Measurements from ENCODE around the gene APCDD1L. TPM values are rescaled to one million over a fixed set of nuclear protein-coding genes. Genes with fewer than 3 reads are reported as not detected.
"Not testable (repeated sequence)": the region's sequence is repeated elsewhere in the genome, so short reads cannot be mapped to it uniquely, and the experiment has no call there.

Gene APCDD1L
- total RNA-seq, 1 donor, result 16.3 TPM

- H4K20me1 ChIP-seq (ENCODE audit: insufficient read depth, low read length), result peaks cover 14% of the 10 kb centered on the region
- peaks cover 41% of the 10 kb centered on the region for H3K4me1 ChIP-seq (ENCODE audit: insufficient read depth, low read length)
- H3K36me3 ChIP-seq (ENCODE audit: insufficient read depth, low read length), result peaks cover 16% of the 10 kb centered on the region
- H3K9me3 ChIP-seq (ENCODE audit: low read depth, low read length), result no peaks in the 10 kb centered on the region
- H3K4me3 ChIP-seq (ENCODE audit: insufficient read depth, low read length), result peak overlapping the region; percentile 79
- H3K27me3 ChIP-seq (ENCODE audit: insufficient read depth, low read length), result no peaks in the 10 kb centered on the region
- H2AFZ ChIP-seq (ENCODE audit: low read length), result no peak overlapping the region
- peaks cover 85% of the 10 kb centered on the region for H3K79me2 ChIP-seq (ENCODE audit: insufficient read depth, low read length)
- peak overlapping the region; percentile 96 for H3K4me2 ChIP-seq (ENCODE audit: insufficient read depth, low read length)
- peak overlapping the region; percentile 68 for H3K27ac ChIP-seq (ENCODE audit: low read depth, low read length)
- peak; percentile 83 for DNase-seq (ENCODE audit: insufficient read length, low spot score, missing footprints)
- no peak for TF ChIP-seq CTCF (IDR thresholded peaks at IDR 0.05; ENCODE audit: extremely low read depth, low read depth, low read length)
These were observed 3.3 kb downstream of the APCDD1L start for GRCh38 chr20:58511861-58512260.

- Histone ChIP-seq H3K4me2 (ENCODE audit: insufficient read depth, low read length) (peak overlapping the region; percentile 96), H3K27ac (ENCODE audit: low read depth, low read length) (peak overlapping the region; percentile 68), H3K27me3 (ENCODE audit: insufficient read depth, low read length) (no peaks in the 10 kb centered on the region), H3K36me3 (ENCODE audit: insufficient read depth, low read length) (peaks cover 20% of the 10 kb centered on the region), H3K4me1 (ENCODE audit: insufficient read depth, low read length) (peaks cover 38% of the 10 kb centered on the region), H4K20me1 (ENCODE audit: insufficient read depth, low read length) (peaks cover 14% of the 10 kb centered on the region), H2AFZ (ENCODE audit: low read length) (no peak overlapping the region), H3K4me3 (ENCODE audit: insufficient read depth, low read length) (peak overlapping the region; percentile 79), H3K79me2 (ENCODE audit: insufficient read depth, low read length) (peaks cover 86% of the 10 kb centered on the region), H3K9me3 (ENCODE audit: low read depth, low read length) (no peaks in the 10 kb centered on the region)
- TF ChIP-seq CTCF (IDR thresholded peaks at IDR 0.05; ENCODE audit: extremely low read depth, low read depth, low read length), result no peak
- DNase-seq (ENCODE audit: insufficient read length, low spot score, missing footprints), result peak; percentile 95
These were observed 3.8 kb downstream of the APCDD1L start for GRCh38 chr20:58511364-58511763.

- no peak for DNase-seq (ENCODE audit: insufficient read length, low spot score, missing footprints)
- H3K4me3 ChIP-seq (ENCODE audit: insufficient read depth, low read length), result no peak overlapping the region
- peaks cover 35% of the 10 kb centered on the region for H3K4me1 ChIP-seq (ENCODE audit: insufficient read depth, low read length)
- H3K79me2 ChIP-seq (ENCODE audit: insufficient read depth, low read length), result peaks cover 86% of the 10 kb centered on the region
- peak overlapping the region; percentile 96 for H3K4me2 ChIP-seq (ENCODE audit: insufficient read depth, low read length)
- peaks cover 14% of the 10 kb centered on the region for H4K20me1 ChIP-seq (ENCODE audit: insufficient read depth, low read length)
- no peak for TF ChIP-seq CTCF (IDR thresholded peaks at IDR 0.05; ENCODE audit: extremely low read depth, low read depth, low read length)
- no peak overlapping the region for H2AFZ ChIP-seq (ENCODE audit: low read length)
- H3K27me3 ChIP-seq (ENCODE audit: insufficient read depth, low read length), result no peaks in the 10 kb centered on the region
- no peaks in the 10 kb centered on the region for H3K9me3 ChIP-seq (ENCODE audit: low read depth, low read length)
- H3K27ac ChIP-seq (ENCODE audit: low read depth, low read length), result peak overlapping the region; percentile 19
- peaks cover 20% of the 10 kb centered on the region for H3K36me3 ChIP-seq (ENCODE audit: insufficient read depth, low read length)
These were observed 4.3 kb downstream of the APCDD1L start for GRCh38 chr20:58510921-58511320.

GRCh38 chr20:58508762-58509395, 6.3 kb downstream of the APCDD1L start:
- Histone ChIP-seq H3K4me1 (ENCODE audit: insufficient read depth, low read length) (peaks cover 33% of the 10 kb centered on the region), H3K4me3 (ENCODE audit: insufficient read depth, low read length) (no peak overlapping the region), H3K4me2 (ENCODE audit: insufficient read depth, low read length) (no peak overlapping the region), H3K27ac (ENCODE audit: low read depth, low read length) (no peak overlapping the region), H3K79me2 (ENCODE audit: insufficient read depth, low read length) (peaks cover 83% of the 10 kb centered on the region), H3K27me3 (ENCODE audit: insufficient read depth, low read length) (no peaks in the 10 kb centered on the region), H2AFZ (ENCODE audit: low read length) (no peak overlapping the region), H3K9me3 (ENCODE audit: low read depth, low read length) (peaks cover 5% of the 10 kb centered on the region), H4K20me1 (ENCODE audit: insufficient read depth, low read length) (peaks cover 17% of the 10 kb centered on the region), H3K36me3 (ENCODE audit: insufficient read depth, low read length) (peaks cover 20% of the 10 kb centered on the region)
- DNase-seq (ENCODE audit: insufficient read length, low spot score, missing footprints), result no peak
- TF ChIP-seq CTCF (IDR thresholded peaks at IDR 0.05; ENCODE audit: extremely low read depth, low read depth, low read length), result no peak

DNA sequence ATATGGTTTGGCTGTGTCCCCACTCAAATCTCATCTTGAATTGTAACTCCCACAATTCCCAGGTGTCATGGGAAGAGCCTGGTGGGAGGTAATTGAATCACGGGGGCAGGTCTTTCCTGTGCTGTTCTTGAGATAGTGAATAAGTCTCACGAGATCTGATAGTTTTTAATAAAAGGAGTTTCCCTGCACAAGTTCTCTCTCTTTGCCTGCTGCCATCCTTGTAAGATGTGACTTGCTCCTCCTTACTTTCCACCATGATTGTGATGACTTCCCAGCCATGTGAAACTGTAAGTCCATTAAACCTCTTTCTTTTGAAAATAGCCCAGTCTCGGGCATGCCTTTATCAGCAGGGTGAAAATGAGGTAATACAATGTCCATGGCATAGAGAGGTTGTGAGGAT, 8.2 kb downstream of the APCDD1L start:
- H3K27me3 ChIP-seq (ENCODE audit: insufficient read depth, low read length); H3K4me3 ChIP-seq (ENCODE audit: insufficient read depth, low read length); H3K9me3 ChIP-seq (ENCODE audit: low read depth, low read length); H2AFZ ChIP-seq (ENCODE audit: low read length); H3K27ac ChIP-seq (ENCODE audit: low read depth, low read length); H3K4me2 ChIP-seq (ENCODE audit: insufficient read depth, low read length); DNase-seq (ENCODE audit: insufficient read length, low spot score, missing footprints): not testable (repeated sequence)
- Histone ChIP-seq H3K79me2 (ENCODE audit: insufficient read depth, low read length) (peaks cover 83% of the 10 kb centered on the region), H4K20me1 (ENCODE audit: insufficient read depth, low read length) (peaks cover 11% of the 10 kb centered on the region), H3K36me3 (ENCODE audit: insufficient read depth, low read length) (peaks cover 20% of the 10 kb centered on the region), H3K4me1 (ENCODE audit: insufficient read depth, low read length) (peaks cover 14% of the 10 kb centered on the region)

Data from osteoblast (primary cell).